SK-N-MC (cell line): ENCODE measurements around the gene MEI4.

Experiments
- EZH2 ChIP-seq: fragments of 200-600 bp; sonication (generic); IDR thresholded peaks from one replicate; pipeline ENCODE4 v1.6.1; 2017; ENCODE audit warnings: antibody characterized with exemption
- FOXP2 ChIP-seq: optimal IDR thresholded peaks from 2 replicates; pipeline ENCODE3; 2011; ENCODE audit warnings: mild to moderate bottlenecking, moderate library complexity; ENCODE audit not compliant: insufficient read depth; ENCODE audit errors: extremely low read length, control extremely low read depth
- POLR2AphosphoS5 ChIP-seq: IDR thresholded peaks from 2 replicates; pipeline ENCODE4 v1.6.1; 2012; ENCODE audit warnings: mild to moderate bottlenecking, low read depth, low read length, borderline replicate concordance

DNA sequence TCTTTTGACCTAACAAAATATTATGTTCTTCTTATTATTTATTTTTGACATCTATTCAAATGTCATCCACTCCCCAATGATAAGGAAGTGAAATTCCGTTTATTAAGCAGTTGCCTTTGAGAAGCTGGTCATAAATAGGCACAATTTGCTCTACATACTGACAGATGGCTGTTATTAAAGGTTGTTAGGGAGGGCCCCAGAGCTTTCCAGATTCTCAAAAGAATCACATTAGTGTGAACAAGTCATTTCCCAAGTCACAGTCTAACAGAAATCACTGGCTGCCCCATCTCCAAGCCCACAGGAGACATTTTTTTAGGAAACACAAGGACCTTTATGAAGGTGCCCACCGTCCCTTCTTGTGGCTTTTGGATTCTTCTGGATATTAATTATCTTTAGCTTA lies 172.4 kb downstream of the MEI4 start:
- no peak for TF ChIP-seq FOXP2
- TF ChIP-seq EZH2, result no peak
- TF ChIP-seq POLR2AphosphoS5, result no peak
